GM23338 (cell line): ENCODE measurements around the gene KRTAP10-6. TPM values are rescaled to one million over a fixed set of nuclear protein-coding genes. Genes with fewer than 3 reads are reported as not detected.

Experiments
- ATAC-seq: fragments of 200-7000 bp; cut with Tn5 transposase; 3 replicates; pipeline ENCODE4 v1.9.1; 2020
- DNase-seq: peaks from one replicate; pipeline ENCODE4 v3.0.0-alpha.2; 2015; ENCODE audit warnings: low spot score
- H2AFZ ChIP-seq: fragments of 200-600 bp; sonication (generic); 2 replicates; pipeline ENCODE4 v1.8.0; 2016; ENCODE audit warnings: antibody characterized with exemption, mild to moderate bottlenecking, moderate library complexity
- H3F3A ChIP-seq: fragments of 200-600 bp; sonication (generic); replicated peaks from 2 replicates; pipeline ENCODE4 v1.8.0; 2017; ENCODE audit warnings: antibody characterized with exemption, mixed run types, low read depth
- H3K27ac ChIP-seq: fragments of 200-600 bp; sonication (generic); 2 replicates; pipeline ENCODE4 v1.6.1; 2016; ENCODE audit warnings: low read depth
- H3K27me3 ChIP-seq: fragments of 200-600 bp; sonication (generic); 2 replicates; pipeline ENCODE4 v1.8.0; 2016; ENCODE audit warnings: mild to moderate bottlenecking, mixed run types, moderate library complexity; ENCODE audit not compliant: insufficient read depth
- H3K36me3 ChIP-seq: fragments of 200-600 bp; sonication (generic); 2 replicates; pipeline ENCODE4 v1.8.0; 2016; ENCODE audit warnings: mild to moderate bottlenecking; ENCODE audit not compliant: insufficient read depth
- H3K4me1 ChIP-seq: fragments of 200-600 bp; sonication (generic); 2 replicates; pipeline ENCODE4 v1.8.0; 2016; ENCODE audit warnings: mild to moderate bottlenecking, moderate library complexity; ENCODE audit not compliant: insufficient read depth
- H3K4me2 ChIP-seq: fragments of 200-600 bp; sonication (generic); 2 replicates; pipeline ENCODE4 v1.7.1; 2017; ENCODE audit warnings: mixed run types
- H3K4me3 ChIP-seq: fragments of 200-600 bp; sonication (generic); 2 replicates; pipeline ENCODE4 v1.6.1; 2016; ENCODE audit warnings: mixed run types
- H3K79me2 ChIP-seq: fragments of 200-600 bp; sonication (generic); replicated peaks from 2 replicates; pipeline ENCODE4 v1.8.0; 2017; ENCODE audit warnings: mild to moderate bottlenecking; ENCODE audit not compliant: insufficient read depth
- H3K9me2 ChIP-seq: fragments of 200-600 bp; sonication (generic); 2 replicates; pipeline ENCODE4 v1.8.0; 2017; ENCODE audit not compliant: insufficient read depth
- H4K20me1 ChIP-seq: fragments of 200-600 bp; sonication (generic); replicated peaks from 2 replicates; pipeline ENCODE4 v1.8.0; 2017; ENCODE audit warnings: mild to moderate bottlenecking; ENCODE audit not compliant: insufficient read depth
- H3K27ac Mint-ChIP-seq: 2 replicates; pipeline ENCODE4 v1.8.0; 2020; ENCODE audit warnings: inconsistent platforms, mild to moderate bottlenecking, moderate library complexity, mixed read lengths
- H3K27me3 Mint-ChIP-seq: 3 replicates; pipeline ENCODE4 v1.8.0; 2022; ENCODE audit warnings: low read depth, mild to moderate bottlenecking, moderate library complexity, mixed read lengths, inconsistent platforms; ENCODE audit not compliant: insufficient read depth, poor library complexity
- H3K36me3 Mint-ChIP-seq: 3 replicates; pipeline ENCODE4 v1.8.0; 2021; ENCODE audit warnings: low read depth, mild to moderate bottlenecking, inconsistent platforms, moderate library complexity, mixed read lengths
- H3K4me1 Mint-ChIP-seq: 3 replicates; pipeline ENCODE4 v1.8.0; 2020; ENCODE audit warnings: mild to moderate bottlenecking, inconsistent platforms, mixed read lengths
- H3K4me3 Mint-ChIP-seq: 3 replicates; pipeline ENCODE4 v1.8.0; 2021; ENCODE audit warnings: moderate library complexity, mild to moderate bottlenecking, inconsistent platforms, mixed read lengths
- H3K9me3 Mint-ChIP-seq: 3 replicates; pipeline ENCODE4 v1.8.0; 2020; ENCODE audit warnings: moderate library complexity, mild to moderate bottlenecking, inconsistent platforms, mixed read lengths
- CREB1 ChIP-seq: fragments of 250-450 bp; sonication (Bioruptor Pico); IDR thresholded peaks from 2 replicates; pipeline ENCODE4 v1.5.0; 2020; ENCODE audit warnings: low read depth, mild to moderate bottlenecking, moderate library complexity
- EZH2 ChIP-seq: fragments of 200-600 bp; sonication (generic); IDR thresholded peaks from one replicate; pipeline ENCODE4 v1.8.0; 2017; ENCODE audit warnings: antibody characterized with exemption, mild to moderate bottlenecking, low read depth; ENCODE audit not compliant: unreplicated experiment
- EZH2phosphoT487 ChIP-seq: fragments of 200-600 bp; sonication (generic); IDR thresholded peaks from one replicate; pipeline ENCODE4 v1.8.1; 2018; ENCODE audit warnings: antibody characterized with exemption; ENCODE audit not compliant: unreplicated experiment
- JUNB ChIP-seq: IDR thresholded peaks from one replicate; pipeline ENCODE4 v1.6.1; 2016; ENCODE audit warnings: antibody characterized with exemption; ENCODE audit not compliant: unreplicated experiment
- NANOG ChIP-seq: IDR thresholded peaks from 2 replicates; pipeline ENCODE4 v1.6.1; 2016; ENCODE audit warnings: antibody characterized with exemption, borderline replicate concordance
- POLR2AphosphoS5 ChIP-seq: IDR thresholded peaks from 2 replicates; pipeline ENCODE4 v1.6.1; 2016; ENCODE audit warnings: antibody characterized with exemption, low read depth
- REST ChIP-seq: IDR thresholded peaks from one replicate; pipeline ENCODE4 v1.6.1; 2018; ENCODE audit warnings: antibody characterized with exemption; ENCODE audit not compliant: unreplicated experiment
- ZNF331 ChIP-seq: fragments of 250-450 bp; sonication (Bioruptor Pico); IDR thresholded peaks from 2 replicates; pipeline ENCODE4 v1.5.0; 2020; ENCODE audit warnings: low read depth, mild to moderate bottlenecking, moderate library complexity
- polyA plus RNA-seq: library from polyadenylated mRNA; unstranded; fragments of >200 nt; fragmentation: Nextera tagmentation; extraction: Ambion mirVana; gene quantifications from 2 replicates; pipeline ENCODE4 v1.2.1, GENCODE V29; 2016
- total RNA-seq: library from RNA; depleted of rRNA; stranded (reverse); fragments of >200 nt; shearing (Covaris generic); gene quantifications from 2 replicates; pipeline ENCODE4 v1.2.3, GENCODE V29; 2014
- TF ChIP-seq, protein P1 (sequence below): fragments of 250-450 bp; sonication (Bioruptor Pico); IDR thresholded peaks from 2 replicates; pipeline ENCODE4 v1.5.0; 2020; ENCODE audit warnings: mild to moderate bottlenecking, moderate library complexity
- TF ChIP-seq, protein P2 (sequence below), 2 experiments: fragments of 200-600 bp in 1 of 2; sonication (generic) in 1 of 2; conservative IDR thresholded peaks; 2 replicates each; pipeline versions ENCODE4 v1.5.1 to v1.6.1; 2016 to 2017; ENCODE audit warnings: antibody characterized with exemption in 2 of 2, low read depth in 2 of 2, mild to moderate bottlenecking in 2 of 2, moderate library complexity in 1 of 2

KRTAP10-6 gene
- total and polyA plus RNA-seq, 2 experiments from 2014 or later: not detected

DNA sequence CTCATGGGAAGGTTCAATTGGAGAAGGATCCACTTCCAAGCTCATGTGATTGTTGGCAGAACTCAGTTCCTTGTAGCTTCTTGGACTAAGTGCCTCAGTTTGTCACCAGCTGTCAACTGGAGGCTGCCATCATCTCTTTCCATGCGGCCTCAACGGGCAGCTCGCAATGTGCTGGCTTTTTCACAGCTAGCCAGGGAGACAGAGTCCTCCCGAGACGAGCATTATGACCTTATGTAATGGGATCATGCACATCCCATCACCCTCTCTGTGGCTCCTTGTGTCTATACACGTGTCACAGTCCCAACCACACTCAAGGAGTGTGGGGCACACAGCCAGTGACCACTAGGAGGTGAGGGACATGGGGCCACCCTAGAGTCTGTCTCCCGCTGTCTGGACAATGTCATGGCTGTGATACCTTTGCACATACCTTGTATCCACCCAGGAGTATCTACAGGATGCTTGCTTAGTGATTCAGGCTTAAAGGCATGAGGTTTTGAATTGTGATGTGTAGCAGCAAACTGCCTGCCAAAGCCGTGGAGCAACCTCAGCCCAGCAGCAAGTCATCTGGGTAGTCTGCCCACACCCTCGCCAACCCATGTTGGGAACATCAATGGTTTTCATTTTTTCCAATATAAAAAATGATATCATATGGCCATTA lies 3.9 kb upstream of the KRTAP10-6 start:
- H3K36me3 ChIP-seq: no peaks in the 10 kb centered on the region
- Mint-ChIP-seq H3K9me3 (peaks cover 5% of the 10 kb centered on the region; the same call in 1 of the 3 replicates), H3K27me3 (peaks cover 6% of the 10 kb centered on the region), H3K27ac (no peak overlapping the region), H3K4me1 (peaks cover 36% of the 10 kb centered on the region), H3K4me3 (no peak overlapping the region), H3K36me3 (no peaks in the 10 kb centered on the region)
- peaks cover 20% of the 10 kb centered on the region for H3K4me1 ChIP-seq
- DNase-seq (no peak), ATAC-seq (no peak)
- no peaks in the 10 kb centered on the region for H3K79me2 ChIP-seq
- H2AFZ ChIP-seq: no peak overlapping the region; the same call in 1 of the 2 replicates
- H3K4me2 ChIP-seq: no peak overlapping the region
- H3K27me3 ChIP-seq: no peaks in the 10 kb centered on the region
- no peak overlapping the region for H3K27ac ChIP-seq
- no peaks in the 10 kb centered on the region for H3K9me2 ChIP-seq
- H3F3A ChIP-seq: 0 out of 2 replicates have a peak, but pooled peaks cover 4% of the 10 kb centered on the region
- H4K20me1 ChIP-seq: no peaks in the 10 kb centered on the region
- H3K4me3 ChIP-seq: no peak overlapping the region
- TF ChIP-seq, protein P1, sequence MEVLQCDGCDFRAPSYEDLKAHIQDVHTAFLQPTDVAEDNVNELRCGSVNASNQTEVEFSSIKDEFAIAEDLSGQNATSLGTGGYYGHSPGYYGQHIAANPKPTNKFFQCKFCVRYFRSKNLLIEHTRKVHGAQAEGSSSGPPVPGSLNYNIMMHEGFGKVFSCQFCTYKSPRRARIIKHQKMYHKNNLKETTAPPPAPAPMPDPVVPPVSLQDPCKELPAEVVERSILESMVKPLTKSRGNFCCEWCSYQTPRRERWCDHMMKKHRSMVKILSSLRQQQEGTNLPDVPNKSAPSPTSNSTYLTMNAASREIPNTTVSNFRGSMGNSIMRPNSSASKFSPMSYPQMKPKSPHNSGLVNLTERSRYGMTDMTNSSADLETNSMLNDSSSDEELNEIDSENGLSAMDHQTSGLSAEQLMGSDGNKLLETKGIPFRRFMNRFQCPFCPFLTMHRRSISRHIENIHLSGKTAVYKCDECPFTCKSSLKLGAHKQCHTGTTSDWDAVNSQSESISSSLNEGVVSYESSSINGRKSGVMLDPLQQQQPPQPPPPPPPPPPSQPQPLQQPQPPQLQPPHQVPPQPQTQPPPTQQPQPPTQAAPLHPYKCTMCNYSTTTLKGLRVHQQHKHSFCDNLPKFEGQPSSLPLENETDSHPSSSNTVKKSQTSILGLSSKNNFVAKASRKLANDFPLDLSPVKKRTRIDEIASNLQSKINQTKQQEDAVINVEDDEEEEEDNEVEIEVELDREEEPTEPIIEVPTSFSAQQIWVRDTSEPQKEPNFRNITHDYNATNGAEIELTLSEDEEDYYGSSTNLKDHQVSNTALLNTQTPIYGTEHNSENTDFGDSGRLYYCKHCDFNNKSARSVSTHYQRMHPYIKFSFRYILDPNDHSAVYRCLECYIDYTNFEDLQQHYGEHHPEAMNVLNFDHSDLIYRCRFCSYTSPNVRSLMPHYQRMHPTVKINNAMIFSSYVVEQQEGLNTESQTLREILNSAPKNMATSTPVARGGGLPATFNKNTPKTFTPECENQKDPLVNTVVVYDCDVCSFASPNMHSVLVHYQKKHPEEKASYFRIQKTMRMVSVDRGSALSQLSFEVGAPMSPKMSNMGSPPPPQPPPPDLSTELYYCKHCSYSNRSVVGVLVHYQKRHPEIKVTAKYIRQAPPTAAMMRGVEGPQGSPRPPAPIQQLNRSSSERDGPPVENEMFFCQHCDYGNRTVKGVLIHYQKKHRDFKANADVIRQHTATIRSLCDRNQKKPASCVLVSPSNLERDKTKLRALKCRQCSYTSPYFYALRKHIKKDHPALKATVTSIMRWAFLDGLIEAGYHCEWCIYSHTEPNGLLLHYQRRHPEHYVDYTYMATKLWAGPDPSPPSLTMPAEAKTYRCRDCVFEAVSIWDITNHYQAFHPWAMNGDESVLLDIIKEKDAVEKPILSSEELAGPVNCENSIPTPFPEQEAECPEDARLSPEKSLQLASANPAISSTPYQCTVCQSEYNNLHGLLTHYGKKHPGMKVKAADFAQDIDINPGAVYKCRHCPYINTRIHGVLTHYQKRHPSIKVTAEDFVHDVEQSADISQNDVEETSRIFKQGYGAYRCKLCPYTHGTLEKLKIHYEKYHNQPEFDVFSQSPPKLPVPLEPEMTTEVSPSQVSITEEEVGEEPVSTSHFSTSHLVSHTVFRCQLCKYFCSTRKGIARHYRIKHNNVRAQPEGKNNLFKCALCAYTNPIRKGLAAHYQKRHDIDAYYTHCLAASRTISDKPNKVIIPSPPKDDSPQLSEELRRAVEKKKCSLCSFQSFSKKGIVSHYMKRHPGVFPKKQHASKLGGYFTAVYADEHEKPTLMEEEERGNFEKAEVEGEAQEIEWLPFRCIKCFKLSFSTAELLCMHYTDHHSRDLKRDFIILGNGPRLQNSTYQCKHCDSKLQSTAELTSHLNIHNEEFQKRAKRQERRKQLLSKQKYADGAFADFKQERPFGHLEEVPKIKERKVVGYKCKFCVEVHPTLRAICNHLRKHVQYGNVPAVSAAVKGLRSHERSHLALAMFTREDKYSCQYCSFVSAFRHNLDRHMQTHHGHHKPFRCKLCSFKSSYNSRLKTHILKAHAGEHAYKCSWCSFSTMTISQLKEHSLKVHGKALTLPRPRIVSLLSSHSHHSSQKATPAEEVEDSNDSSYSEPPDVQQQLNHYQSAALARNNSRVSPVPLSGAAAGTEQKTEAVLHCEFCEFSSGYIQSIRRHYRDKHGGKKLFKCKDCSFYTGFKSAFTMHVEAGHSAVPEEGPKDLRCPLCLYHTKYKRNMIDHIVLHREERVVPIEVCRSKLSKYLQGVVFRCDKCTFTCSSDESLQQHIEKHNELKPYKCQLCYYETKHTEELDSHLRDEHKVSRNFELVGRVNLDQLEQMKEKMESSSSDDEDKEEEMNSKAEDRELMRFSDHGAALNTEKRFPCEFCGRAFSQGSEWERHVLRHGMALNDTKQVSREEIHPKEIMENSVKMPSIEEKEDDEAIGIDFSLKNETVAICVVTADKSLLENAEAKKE: no peak
- TF ChIP-seq EZH2 (no peak), ZNF331 (no peak), NANOG (no peak), REST (no peak), EZH2phosphoT487 (no peak), POLR2AphosphoS5 (no peak), JUNB (no peak), CREB1 (CRISPR knock-in tag) (no peak)
- TF ChIP-seq, protein P2, sequence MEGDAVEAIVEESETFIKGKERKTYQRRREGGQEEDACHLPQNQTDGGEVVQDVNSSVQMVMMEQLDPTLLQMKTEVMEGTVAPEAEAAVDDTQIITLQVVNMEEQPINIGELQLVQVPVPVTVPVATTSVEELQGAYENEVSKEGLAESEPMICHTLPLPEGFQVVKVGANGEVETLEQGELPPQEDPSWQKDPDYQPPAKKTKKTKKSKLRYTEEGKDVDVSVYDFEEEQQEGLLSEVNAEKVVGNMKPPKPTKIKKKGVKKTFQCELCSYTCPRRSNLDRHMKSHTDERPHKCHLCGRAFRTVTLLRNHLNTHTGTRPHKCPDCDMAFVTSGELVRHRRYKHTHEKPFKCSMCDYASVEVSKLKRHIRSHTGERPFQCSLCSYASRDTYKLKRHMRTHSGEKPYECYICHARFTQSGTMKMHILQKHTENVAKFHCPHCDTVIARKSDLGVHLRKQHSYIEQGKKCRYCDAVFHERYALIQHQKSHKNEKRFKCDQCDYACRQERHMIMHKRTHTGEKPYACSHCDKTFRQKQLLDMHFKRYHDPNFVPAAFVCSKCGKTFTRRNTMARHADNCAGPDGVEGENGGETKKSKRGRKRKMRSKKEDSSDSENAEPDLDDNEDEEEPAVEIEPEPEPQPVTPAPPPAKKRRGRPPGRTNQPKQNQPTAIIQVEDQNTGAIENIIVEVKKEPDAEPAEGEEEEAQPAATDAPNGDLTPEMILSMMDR (conservative IDR thresholded peaks at IDR 0.05; ENCODE audit: low read depth in 2 of 2): no peak
